NB4 (cell line): ENCODE measurements around the gene PDZD11.

ENCODE experiments used
- DNase-seq: peaks from one replicate; pipeline ENCODE4 v3.0.0; 2010; ENCODE audit warnings: low read depth
- H3K4me3 ChIP-seq: one replicate; pipeline ENCODE4 v1.5.1; 2011; ENCODE audit warnings: mild to moderate bottlenecking, low read depth, low read length, moderate library complexity
- CTCF ChIP-seq: IDR thresholded peaks from one replicate; pipeline ENCODE4 v1.5.1; 2012; ENCODE audit warnings: low read depth, low read length
- MAX ChIP-seq: IDR thresholded peaks from 2 replicates; pipeline ENCODE4 v1.6.1; 2011; ENCODE audit warnings: low read depth, low read length
- MYC ChIP-seq: IDR thresholded peaks from 2 replicates; pipeline ENCODE4 v1.6.1; 2011; ENCODE audit warnings: low read depth, low read length
- POLR2A ChIP-seq: IDR thresholded peaks from 2 replicates; pipeline ENCODE4 v1.6.1; 2011; ENCODE audit warnings: mild to moderate bottlenecking; ENCODE audit not compliant: insufficient read length; ENCODE audit errors: extremely low read depth

PDZD11 gene

GRCh38 chrX:70262952-70263567, 26.7 kb downstream of the PDZD11 start:
- peak; percentile 66 for DNase-seq
- TF ChIP-seq POLR2A, result no peak
- TF ChIP-seq MYC, result no peak
- no peak for TF ChIP-seq MAX
- TF ChIP-seq CTCF, result peak; percentile 75
- no peak overlapping the region for H3K4me3 ChIP-seq

- DNase-seq, result no peak
- no peak within 1 kb of the TSS for H3K4me3 ChIP-seq
- TF ChIP-seq CTCF, result no peak
- no peak for TF ChIP-seq MYC
- no peak for TF ChIP-seq POLR2A
- TF ChIP-seq MAX, result no peak
Observed at GRCh38 chrX:70260104-70260503, 29.6 kb downstream of the PDZD11 start, which contains the start of gene P2RY4. Gene P2RY4, minus strand, starts transcription at chrX:70260204. Its CDS starts 580 bp downstream, at chrX:70259624.

GRCh38 chrX:70257423-70258288, 32.1 kb downstream of the PDZD11 start:
- H3K4me3 ChIP-seq, result no peak overlapping the region
- peak; percentile 6 for DNase-seq
- TF ChIP-seq MAX (no peak), POLR2A (no peak), MYC (no peak), CTCF (no peak)

- no peak for TF ChIP-seq POLR2A
- TF ChIP-seq MAX, result no peak
- H3K4me3 ChIP-seq, result no peak overlapping the region
- DNase-seq, result no peak
Observed at GRCh38 chrX:70255452-70255851, 34.3 kb downstream of the PDZD11 start.

GRCh38 chrX:70254909-70255308, 34.8 kb downstream of the PDZD11 start:
- DNase-seq, result no peak
- no peak for TF ChIP-seq CTCF
- TF ChIP-seq POLR2A, result no peak
- TF ChIP-seq MYC, result no peak
- TF ChIP-seq MAX, result no peak
- H3K4me3 ChIP-seq, result no peak overlapping the region

GRCh38 chrX:70254063-70254400, 35.7 kb downstream of the PDZD11 start:
- no peak for TF ChIP-seq MYC
- no peak for TF ChIP-seq MAX
- TF ChIP-seq CTCF, result no peak
- TF ChIP-seq POLR2A, result no peak
- no peak overlapping the region for H3K4me3 ChIP-seq
- DNase-seq, result no peak
